Inferior parietal cortex (tissue), 1 donor: ENCODE results near the gene CEP41.
A peak's percentile ranks its signal among the peaks of the same experiment; 100 is the strongest.

ENCODE experiments used
- DNase-seq: peaks from one replicate; pipeline ENCODE4 v3.0.0-alpha.2; 2016; ENCODE audit errors: extremely low spot score

The CEP41 gene, protein sequence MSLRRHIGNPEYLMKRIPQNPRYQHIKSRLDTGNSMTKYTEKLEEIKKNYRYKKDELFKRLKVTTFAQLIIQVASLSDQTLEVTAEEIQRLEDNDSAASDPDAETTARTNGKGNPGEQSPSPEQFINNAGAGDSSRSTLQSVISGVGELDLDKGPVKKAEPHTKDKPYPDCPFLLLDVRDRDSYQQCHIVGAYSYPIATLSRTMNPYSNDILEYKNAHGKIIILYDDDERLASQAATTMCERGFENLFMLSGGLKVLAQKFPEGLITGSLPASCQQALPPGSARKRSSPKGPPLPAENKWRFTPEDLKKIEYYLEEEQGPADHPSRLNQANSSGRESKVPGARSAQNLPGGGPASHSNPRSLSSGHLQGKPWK

DNA sequence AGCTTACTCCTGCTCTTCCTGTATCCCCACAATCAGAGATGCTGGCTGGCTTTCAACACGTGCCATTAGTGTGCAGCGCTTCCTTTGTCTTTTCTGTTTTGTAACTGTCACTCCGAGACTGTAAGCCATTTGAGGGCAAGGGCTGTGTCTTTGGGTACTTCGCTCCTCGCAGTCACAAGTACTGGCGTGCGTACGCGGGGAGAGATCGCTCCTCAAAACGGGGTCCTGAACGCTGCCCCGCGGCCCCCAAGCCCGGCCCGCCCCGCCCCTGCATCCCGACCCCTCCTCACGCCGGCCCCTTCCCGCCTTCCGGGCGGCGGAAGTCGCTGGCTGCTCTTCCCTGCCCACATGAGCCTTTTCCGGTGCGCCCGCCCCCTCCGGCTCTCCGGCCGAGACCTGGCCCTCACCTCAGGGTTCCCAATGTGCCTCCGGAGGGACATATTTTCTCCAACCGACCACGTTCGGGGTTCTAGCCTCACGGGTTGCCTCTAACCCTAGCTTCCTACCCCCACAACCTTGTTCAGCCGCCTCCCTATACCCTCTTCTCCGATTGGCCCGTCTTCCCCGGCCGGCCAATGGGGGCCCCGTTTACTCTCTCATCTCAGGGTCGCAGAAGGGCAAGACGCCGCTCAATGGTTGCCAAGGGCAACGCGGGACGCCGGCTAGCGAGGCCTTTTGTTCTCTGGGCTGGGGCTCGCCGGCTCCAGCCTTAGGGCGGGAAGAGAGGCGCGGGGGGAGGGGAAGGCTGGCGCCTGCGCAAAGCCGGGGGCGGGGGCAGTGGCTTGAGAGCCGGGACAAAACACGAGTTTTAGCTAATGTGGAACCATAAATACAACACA, at the start of gene CEP41:
Gene CEP41, minus strand, starts transcription at position 490 of the 839 bp plus-strand sequence. Its CDS starts 50 bp downstream, at position 440.
- peak; percentile 97 for DNase-seq

DNA sequence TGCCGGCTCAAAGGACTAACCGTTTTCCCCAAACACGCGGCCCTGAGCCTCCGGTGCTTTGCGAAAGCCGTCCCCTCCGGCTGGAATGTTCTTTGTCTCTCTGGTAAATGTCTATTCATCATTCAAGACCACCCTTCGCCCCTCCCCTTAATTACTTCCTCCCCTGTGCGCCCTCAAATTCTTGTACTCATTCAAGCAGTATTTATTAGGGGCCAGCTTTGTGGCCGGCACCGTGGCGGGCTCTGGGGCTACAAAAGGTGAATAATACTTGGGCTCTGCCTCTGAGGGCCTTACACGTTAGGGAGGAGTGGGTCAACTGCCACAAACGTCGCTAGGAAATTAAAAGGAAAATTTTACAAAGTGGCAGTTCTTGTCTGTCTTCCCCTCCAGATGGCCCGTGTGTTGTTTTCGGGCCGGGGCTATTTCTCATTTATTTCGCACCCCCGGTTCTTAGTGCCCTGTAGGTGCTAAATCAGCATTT, 49.5 kb upstream of the CEP41 start:
- DNase-seq = no peak

DNA sequence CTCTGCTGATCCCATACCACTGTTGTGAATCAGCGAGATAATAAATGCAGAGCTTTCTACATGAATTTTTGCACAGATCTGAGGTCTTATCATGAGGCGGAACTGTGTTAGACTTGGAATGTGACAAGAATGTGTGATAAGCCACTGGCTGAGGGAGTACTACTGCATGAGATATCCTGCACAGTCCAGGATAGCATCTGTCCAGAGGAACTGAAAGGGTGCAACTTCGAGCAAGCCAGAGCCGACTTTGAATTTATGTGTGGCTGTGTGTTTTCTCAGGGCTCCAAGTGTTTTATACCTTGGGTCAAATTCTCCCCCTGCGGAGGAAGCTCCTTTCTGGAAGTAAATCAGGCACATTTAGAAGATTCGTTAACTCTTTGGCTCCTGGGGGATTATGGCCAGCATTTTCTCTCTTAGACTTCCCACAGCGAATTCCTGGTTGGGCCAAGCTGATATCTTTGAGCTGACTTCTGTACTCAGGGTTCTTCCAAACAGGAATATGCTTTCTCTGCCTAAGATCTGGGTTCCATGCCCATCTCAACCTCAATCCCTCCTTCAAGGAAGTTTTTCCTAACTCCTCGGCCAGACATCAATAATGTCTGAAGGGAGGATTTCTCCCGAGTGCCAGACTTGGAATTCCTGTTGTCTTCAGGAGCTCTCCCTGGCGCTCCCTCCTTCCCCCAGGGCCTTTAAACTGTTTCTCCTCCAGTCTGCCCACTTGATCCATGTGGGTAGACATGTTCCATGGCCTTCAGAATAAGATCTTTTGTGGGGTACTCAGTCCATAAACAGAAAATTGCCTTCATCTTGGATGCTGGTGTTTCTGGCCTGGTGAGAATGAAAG, 48.5 kb upstream of the CEP41 start:
- DNase-seq = peak; percentile 49

DNA sequence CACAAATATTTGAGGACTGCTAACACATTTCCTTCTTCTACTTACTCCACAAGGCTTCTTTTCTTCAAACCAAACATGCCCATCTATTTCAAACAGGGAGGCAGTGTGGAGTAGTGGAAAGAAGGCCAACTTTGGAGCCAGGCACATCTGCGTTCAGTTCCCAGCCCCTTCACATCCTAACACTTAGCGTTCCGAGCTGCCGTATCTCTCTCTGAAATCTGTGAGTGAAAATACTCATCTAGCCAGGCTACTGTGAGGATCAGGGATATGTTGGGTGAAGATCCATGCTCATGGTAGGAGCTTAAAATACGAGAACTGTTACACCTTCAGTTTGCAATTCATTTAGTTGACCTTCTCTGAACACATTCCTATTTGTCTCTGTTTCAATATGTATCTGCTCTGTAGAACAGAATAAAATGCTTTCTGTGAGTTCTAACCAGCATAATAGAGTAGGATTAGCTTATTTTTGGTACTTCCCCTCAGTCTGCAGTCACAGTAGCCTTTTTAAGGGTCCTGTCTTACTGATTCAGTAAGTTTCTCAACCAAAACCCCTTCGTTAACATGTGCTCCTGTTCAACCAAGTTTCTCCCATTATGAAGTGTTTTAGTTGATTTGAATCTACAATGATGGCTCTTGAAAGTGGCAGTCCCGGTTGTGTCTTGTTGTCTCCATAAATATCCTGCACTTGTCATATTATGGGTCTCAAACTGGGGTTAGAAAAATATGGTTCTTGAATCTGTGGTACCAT, 47.8 kb upstream of the CEP41 start:
- DNase-seq = peak; percentile 52

DNA sequence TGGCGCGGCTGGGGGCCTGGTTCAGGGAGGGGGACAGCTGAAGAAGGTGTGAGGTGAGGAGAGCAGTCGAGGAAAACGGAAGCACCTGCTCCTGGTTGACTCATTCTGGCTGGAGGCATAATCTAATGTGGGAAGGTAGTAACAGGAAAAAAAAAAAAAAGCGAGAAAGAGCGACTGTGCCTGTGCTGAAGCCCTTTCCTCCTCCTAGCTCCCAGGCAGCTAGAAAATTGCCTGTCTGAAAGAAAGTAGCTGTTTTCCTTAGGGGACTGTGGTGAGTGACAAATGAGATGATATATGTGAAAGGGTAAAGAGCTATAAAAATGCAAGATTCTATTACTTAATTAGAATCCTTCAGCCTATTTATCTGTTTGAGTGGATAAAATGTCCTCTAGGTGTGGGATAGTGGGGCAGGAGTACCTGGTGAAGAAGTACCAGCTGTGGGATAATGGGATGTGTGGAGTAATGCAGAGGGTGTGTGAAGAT, 46.2 kb upstream of the CEP41 start:
- no peak for DNase-seq

DNA sequence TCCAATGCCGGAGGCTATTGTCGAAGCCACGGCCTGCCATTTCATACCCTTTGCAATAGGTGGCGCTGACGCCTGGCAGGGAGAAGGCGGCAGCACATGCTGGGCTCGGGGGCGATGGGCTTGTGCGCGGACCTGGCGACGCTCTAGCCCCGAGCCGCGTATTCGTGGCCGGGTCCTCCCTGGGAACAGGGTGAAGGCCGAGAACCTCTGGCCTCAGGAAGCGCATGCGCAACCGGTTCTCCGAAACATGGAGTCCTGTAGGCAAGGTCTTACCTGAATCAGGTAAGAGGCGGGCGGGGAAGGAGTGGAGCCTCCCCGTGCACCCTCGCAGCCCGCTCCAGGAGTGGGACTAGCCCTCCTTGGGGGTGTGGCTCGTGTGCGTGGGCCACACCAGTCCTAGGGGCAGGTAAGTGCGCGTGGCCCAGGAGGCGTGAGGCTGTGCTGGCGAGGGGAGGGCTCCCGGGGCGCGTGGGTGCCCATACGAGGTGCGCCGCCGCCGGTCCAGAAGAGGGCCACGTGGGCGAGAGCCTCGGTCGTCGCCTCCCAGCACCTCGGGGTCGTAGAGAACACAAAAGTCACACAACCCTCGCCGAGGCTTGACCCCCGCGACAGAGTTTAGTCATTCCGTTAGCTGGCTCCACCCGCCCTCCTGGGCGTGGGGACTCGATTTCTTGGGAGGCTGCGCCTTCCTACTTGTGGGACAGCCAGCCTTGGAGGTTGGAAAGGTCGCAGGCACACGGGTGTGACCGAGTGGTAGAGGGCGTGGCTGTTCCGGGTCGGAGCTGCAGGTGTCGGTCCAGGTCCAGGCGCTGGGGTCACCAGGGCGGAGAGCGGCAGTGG, 45.5 kb upstream of the CEP41 start:
- peak; percentile 50 for DNase-seq

DNA sequence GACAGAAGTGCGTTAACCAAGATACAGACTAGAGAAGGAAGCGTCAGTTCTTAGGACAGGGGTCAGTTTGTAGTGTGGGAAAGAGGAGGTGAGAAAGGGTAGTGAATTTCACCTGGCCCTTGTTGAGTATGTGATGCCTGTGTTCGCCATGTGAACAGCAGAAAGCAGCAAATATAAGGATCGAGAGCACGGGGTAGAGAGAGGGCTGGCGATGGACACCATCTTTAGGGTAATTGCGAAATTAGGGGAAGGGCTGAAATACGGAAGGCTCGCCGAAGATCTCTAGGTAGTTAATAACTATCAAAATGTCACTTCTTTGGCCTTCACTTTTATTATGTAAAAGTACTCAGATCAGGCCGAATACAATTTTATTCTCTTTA, 44.9 kb upstream of the CEP41 start:
- DNase-seq = no peak

DNA sequence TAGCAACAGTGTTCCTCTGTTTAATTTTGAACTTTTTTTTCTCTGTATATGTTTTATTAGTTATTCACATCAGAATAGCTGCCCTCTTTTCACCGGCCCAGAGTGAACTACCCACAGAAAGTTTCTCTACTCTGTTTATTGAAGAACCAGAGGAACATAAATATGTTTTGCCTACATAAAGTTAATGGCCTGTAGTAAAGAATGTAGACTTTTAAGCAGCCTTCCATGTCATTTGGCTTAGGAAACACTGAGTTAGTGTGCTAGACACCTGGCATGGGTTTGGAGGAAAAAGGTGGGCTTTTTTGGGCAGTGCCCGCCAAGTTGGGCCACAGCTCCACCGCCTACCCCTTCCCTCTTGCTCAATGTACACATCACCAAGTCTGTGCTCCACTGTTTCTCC, 42.2 kb upstream of the CEP41 start:
- no peak for DNase-seq

DNA sequence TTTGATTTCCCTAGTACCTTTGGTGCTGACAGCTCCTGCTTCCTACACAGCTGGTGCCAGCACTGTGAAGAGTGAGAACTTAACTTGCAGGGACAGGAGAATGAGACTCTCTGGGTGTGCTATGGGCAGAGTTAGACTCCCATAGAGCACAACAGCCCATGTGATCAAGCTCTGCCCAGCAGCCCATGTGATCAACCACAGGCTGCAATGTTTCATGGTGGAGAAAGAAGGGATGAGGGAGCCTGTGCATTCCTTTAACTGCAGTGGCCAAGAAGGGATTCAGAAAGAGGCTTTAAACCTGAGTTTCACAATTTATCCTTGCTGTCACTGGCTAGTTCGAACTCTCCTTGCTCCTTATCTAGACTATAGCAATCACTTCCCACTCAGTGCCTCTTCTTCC, 41.1 kb upstream of the CEP41 start:
- DNase-seq = no peak

DNA sequence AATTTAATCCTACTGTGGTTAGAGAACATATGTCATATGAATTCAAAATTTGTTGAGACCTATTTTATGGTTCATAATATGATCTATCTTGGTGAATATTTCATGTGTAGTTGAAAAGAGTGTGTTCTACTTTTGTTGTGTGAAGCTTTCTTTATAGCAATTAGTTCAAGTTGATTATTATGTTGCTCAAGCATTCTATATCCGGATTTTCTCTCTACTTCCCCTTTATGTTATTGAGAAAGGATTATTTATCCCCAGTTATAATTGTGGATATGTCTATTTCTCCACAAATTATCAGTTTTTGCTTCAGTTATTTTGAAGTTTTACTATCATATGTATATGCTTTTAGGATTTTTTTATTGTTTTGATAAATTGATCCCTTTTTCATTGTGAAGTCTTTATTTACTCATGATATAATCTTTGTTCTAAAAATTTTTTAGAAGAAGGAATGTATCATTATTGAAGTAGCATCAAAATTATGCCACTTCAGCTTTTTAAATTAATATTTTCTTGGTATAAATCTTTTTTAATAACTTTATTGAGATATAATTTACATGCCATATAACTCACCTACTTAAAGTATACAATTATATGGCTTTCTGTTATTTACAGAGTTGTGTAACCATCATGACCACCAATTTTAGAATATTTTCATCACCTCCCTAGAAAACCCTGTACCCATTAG, 39.0 kb upstream of the CEP41 start:
- DNase-seq = no peak

DNA sequence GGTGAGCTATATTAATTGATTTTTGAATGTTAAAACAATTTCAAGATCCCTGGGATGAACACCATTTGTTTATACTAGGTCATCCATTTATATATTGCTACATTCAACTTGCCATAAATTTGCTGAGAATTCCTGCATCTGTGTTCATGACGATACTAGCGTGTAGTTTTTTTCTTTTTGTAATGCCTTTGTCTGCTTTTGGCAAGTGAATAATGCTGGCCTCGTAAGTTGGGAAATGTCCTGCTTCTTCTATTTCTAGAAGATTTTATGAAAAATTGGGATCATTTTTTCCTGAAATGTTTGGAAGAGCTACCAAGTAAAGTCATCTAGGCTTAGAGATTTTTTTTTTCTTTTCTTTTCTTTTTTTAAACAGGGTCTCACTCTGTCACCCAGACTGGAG, 38.2 kb upstream of the CEP41 start:
- no peak for DNase-seq

DNA sequence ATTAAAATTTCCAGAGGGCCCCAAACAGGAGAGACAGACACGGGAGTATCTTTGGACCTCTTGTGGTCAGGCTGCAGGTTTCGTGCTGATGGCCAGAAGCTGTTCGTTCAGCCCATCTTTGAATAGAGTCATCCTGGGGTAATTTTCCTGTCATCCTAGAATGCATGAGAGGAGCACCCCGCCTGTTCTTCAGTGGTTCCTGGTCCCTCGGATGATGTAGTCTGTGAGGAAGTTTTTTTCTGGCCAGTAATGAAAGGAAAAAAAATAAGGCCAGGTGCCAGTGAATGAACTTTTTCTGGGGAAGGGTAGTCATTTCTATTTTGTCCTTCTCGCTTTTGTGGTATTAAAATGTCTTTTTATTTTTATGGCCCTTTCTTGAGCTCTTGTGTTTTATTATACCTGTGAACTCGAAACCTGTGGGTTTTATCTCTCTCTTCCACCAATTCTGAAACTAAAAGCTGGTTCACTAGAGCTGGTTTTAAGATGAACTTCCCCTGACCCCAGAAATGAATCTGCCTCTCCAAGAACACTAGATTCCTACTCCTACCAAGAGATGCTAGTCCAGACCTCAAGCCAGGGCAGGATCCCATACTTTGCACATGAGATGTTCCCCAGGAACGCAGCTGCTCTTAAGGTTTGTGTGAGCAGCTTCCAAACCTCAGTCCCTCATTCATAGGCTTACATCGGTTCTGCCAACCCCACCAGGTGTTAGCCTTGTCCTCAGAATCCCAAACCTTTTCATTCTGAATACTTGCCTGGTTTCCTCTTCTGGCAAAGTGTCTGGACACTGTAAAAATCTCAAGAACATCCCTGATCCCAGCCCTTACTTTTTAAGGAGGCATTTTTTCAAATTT, 35.7 kb upstream of the CEP41 start:
- DNase-seq = no peak

DNA sequence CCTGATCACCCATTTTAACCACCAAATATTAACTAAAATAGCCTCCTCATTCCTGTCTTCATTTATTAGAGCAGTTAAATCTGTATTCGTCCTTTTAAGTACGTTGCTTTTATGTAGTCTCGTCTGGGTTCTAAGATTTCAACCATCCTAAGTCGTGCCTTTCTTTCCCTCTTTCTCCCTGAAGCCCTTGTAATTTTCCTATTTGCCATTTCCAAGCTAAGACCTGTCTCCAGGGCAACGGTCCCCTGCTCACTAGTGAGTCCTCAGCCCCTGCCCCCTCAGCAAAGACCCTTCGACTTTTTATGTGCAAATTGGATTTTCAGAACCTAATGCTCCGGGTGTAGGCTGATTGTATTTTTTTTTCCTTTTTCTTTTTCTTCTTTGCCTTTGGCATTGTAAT, 35.0 kb upstream of the CEP41 start:
- no peak for DNase-seq

DNA sequence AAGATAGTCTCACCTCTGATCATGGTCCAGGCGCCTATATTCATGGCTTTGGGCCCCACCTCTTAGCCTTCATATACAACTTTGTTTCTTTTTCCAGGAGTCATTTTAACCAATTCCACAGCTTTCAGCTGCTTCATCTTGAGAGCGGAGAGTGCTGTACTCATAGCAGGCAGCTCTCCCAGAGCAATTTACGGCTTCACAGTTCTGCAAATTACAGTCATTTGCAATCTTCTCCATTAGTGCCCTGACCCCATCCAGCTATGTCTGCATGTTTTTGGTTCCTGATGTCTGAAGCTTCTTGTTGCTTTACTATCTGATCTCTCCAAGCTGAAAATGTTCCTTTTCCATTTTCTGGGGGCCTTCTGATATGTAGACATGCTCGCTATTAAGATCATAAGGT, 33.1 kb upstream of the CEP41 start:
- no peak for DNase-seq

DNA sequence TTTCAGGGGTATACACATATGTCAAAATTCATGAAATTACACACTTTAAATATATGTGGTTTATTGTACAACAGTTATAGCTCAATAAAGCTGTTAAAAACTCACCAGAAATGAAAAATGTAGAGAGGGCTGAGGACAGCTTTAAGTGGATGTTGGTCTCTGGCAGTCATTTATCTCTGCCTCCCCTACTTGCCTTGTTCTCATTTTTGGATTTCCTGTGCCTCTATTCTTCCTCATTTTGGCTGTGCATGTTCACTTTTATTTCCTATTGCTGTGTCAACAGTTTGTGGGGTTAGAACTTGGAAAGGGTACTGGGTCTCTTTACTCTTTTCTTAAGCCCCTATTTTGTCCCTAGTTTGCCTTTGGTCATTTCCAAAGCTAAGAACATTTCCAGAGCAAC, 32.5 kb upstream of the CEP41 start:
- DNase-seq = no peak

DNA sequence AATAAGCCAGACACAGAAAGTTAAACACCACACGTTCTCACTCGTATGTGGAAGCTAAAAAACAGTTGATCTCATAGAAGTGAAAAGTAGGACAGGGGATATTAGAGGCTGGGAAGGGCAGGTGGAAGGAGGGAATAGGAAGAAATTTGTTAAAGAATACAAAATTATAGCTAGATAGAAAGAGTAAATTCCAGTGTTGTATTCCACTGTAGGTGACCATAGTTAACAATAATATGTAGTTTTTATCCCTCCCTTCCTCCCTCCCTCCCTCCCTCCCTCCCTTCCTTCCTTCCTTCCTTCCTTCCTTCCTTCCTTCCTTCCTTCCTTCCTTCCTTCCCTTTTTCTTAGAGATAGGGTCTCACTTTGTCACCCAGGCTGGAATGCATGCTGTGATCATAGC, 31.2 kb upstream of the CEP41 start:
- no peak for DNase-seq

DNA sequence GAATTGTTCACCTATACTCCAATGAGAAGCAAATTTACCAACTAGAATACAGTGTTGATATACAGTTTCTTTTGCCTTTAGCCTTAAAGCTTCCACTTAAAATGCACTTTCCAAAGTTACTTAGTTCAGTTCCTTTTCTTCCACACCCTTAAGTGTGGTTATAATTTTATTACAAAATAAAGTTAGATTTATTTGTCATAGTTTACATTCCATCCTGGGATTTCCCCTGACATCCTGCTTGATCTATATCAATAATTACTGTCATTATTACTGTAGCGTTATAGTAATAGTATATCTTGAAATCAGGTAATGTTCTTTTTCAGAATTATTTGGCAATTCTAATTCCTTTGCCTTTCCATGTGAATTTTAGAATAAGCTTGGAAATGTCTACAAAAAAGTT, 27.8 kb upstream of the CEP41 start:
- DNase-seq = no peak

DNA sequence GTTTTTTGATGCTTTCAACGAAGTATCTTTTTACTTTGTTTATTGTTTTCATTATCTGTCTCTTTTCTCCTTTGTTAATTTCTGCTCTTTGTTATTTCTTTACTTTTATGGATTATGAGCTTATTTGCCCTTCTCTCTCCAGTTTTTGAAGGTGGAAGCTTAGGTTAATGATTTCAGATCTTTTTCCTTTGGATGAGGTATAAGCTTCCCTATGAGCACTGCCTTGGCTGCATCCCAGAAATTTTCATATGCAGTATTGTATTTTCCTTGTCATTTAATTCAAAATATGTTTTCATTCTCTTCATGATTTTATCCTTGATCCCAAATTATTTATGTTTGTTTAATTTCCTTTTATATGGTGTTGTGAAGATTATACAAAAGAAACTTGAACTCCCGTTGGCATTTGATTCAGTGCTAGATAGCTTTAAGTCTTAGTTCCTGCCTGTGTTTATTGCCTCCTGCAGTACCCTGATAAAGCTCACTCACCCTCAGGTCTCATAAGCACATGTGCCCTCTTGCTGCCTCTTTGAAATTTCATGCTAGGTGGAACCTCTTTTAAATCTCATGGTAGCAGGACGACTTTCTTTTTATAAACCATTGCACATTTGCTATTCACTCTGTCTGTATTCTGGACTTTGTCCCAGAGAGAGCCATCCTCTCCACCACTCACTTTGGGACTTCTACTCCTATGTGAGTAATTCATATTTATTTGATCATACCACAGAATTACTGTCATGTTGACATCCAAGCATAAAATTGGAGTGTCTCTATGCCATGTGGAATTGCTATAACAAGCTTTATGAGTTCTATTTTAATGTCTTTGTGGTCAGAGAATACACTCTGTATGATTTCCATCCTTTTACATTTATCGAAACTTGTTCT, 23.0 kb upstream of the CEP41 start:
- DNase-seq = no peak
